Liver (tissue), 9 donors: Measurements from ENCODE around the gene ADORA2B. TPM values are rescaled to one million over a fixed set of nuclear protein-coding genes. Genes with fewer than 3 reads are reported as not detected.

Source experiments
- DNase-seq: peaks from one replicate; pipeline ENCODE4 v3.0.0-alpha.2; 2017; ENCODE audit warnings: low spot score
- H3K27ac ChIP-seq, 2 donors: one replicate each; pipeline ENCODE4 v1.7.0; 2013; ENCODE audit warnings: inconsistent platforms in 2 of 2, low read length in 2 of 2, control low read depth in 1 of 2, low read depth in 1 of 2, mild to moderate bottlenecking in 1 of 2
- H3K27me3 ChIP-seq, 4 donors: one replicate each; pipeline versions ENCODE4 v1.6.1 to v1.7.0; 2013; ENCODE audit warnings: low read length in 3 of 4, inconsistent platforms in 1 of 4, mild to moderate bottlenecking in 1 of 4, moderate library complexity in 1 of 4; ENCODE audit not compliant: control insufficient read depth in 4 of 4, insufficient read depth in 4 of 4
- H3K36me3 ChIP-seq, 4 donors: one replicate each; pipeline versions ENCODE4 v1.6.1 to v1.7.0; 2013; ENCODE audit warnings: low read length in 3 of 4, mild to moderate bottlenecking in 3 of 4, low read depth in 1 of 4, moderate library complexity in 1 of 4; ENCODE audit not compliant: control insufficient read depth in 4 of 4, insufficient read depth in 3 of 4
- H3K4me1 ChIP-seq, 4 donors: one replicate each; pipeline versions ENCODE4 v1.6.1 to v1.7.0; 2013; ENCODE audit warnings: low read length in 3 of 4, mild to moderate bottlenecking in 3 of 4, moderate library complexity in 1 of 4; ENCODE audit not compliant: control insufficient read depth in 4 of 4, insufficient read depth in 4 of 4
- H3K4me3 ChIP-seq, 3 donors: one replicate each; pipeline versions ENCODE4 v1.6.1 to v1.7.0; 2013; ENCODE audit warnings: low read length in 3 of 3, control low read depth in 1 of 3, low read depth in 1 of 3, mild to moderate bottlenecking in 1 of 3
- H3K9ac ChIP-seq, 2 donors: one replicate each; pipeline ENCODE4 v1.7.0; 2013; ENCODE audit warnings: low read length in 2 of 2, mild to moderate bottlenecking in 2 of 2, moderate library complexity in 2 of 2, control low read depth in 1 of 2, low read depth in 1 of 2
- H3K9me3 ChIP-seq, 4 donors: one replicate each; pipeline versions ENCODE4 v1.6.1 to v1.7.0; 2013; ENCODE audit warnings: low read length in 3 of 4; ENCODE audit not compliant: control insufficient read depth in 4 of 4
- ATF3 ChIP-seq: IDR thresholded peaks from 2 replicates; pipeline ENCODE4 v1.6.1; 2016; ENCODE audit warnings: antibody characterized with exemption
- CTCF ChIP-seq: fragments of 150-350 bp; IDR thresholded peaks from 2 replicates; pipeline ENCODE4 v1.5.1; 2017; ENCODE audit warnings: improper control_type of control experiment, low read depth, low read length; ENCODE audit not compliant: missing input control
- EGR1 ChIP-seq, 2 donors: IDR thresholded peaks; 2 replicates each; pipeline ENCODE4 v1.6.1; 2016 to 2018; ENCODE audit warnings: antibody characterized with exemption in 2 of 2, low read depth in 2 of 2
- FOXA1 ChIP-seq: IDR thresholded peaks from 2 replicates; pipeline ENCODE4 v1.6.1; 2016; ENCODE audit warnings: antibody characterized with exemption
- FOXA2 ChIP-seq: IDR thresholded peaks from 2 replicates; pipeline ENCODE4 v1.6.1; 2016; ENCODE audit warnings: antibody characterized with exemption
- HNF4A ChIP-seq, 2 donors: conservative IDR thresholded peaks; 2 replicates each; pipeline ENCODE4 v1.6.1; 2016; ENCODE audit warnings: antibody characterized with exemption in 2 of 2, mild to moderate bottlenecking in 2 of 2
- JUND ChIP-seq, 2 donors: IDR thresholded peaks; 2 replicates each; pipeline ENCODE4 v1.6.1; 2016; ENCODE audit warnings: antibody characterized with exemption in 2 of 2
- MAX ChIP-seq: IDR thresholded peaks from 2 replicates; pipeline ENCODE4 v1.6.1; 2016; ENCODE audit warnings: antibody characterized with exemption
- NR2F2 ChIP-seq: IDR thresholded peaks from 2 replicates; pipeline ENCODE4 v1.6.1; 2016; ENCODE audit warnings: antibody characterized with exemption
- RAD21 ChIP-seq, 2 donors: IDR thresholded peaks; 2 replicates each; pipeline ENCODE4 v1.6.1; 2016; ENCODE audit warnings: antibody characterized with exemption in 2 of 2, mild to moderate bottlenecking in 2 of 2
- RXRA ChIP-seq, 2 donors: IDR thresholded peaks; 2 replicates each; pipeline ENCODE4 v1.6.1; 2017 to 2018; ENCODE audit warnings: antibody characterized with exemption in 2 of 2, mild to moderate bottlenecking in 1 of 2
- SP1 ChIP-seq: IDR thresholded peaks from 2 replicates; pipeline ENCODE4 v1.6.1; 2018; ENCODE audit warnings: antibody characterized with exemption, mild to moderate bottlenecking
- ZBTB33 ChIP-seq: IDR thresholded peaks from 2 replicates; pipeline ENCODE4 v1.6.1; 2016; ENCODE audit warnings: antibody characterized with exemption
- WGBS: extraction: QIAGEN DNeasy Blood & Tissue Kit; methylation state at CpG from one replicate; pipeline ENCODE4 v1.1.7; 2013; 5-methylcytosine and 5-hydroxymethylcytosine counted together
- polyA plus RNA-seq, 2 donors: library from polyadenylated mRNA; stranded (reverse) in 1 of 2; unstranded in 1 of 2; fragments of 200-250 nt in 1 of 2; fragments of >200 nt in 1 of 2; fragmentation: Nextera tagmentation in 1 of 2; extraction: Ambion mirVana in 1 of 2; gene quantifications; one replicate each; pipeline versions ENCODE4 v1.2.1 to v1.2.3, GENCODE V29; 2013 to 2015
- total RNA-seq, 2 donors: library from RNA; depleted of rRNA; stranded (reverse); fragments of >200 nt; gene quantifications; one replicate each; pipeline ENCODE4 v1.2.3, GENCODE V29; 2014
- donor health status: healthy.
- donor health status: healthy.
- donor health status: healthy.
- donor health status: healthy.
- donor health status: healthy.

Gene ADORA2B
- total and polyA plus RNA-seq, 4 donors = 0.24 to 3.3 (median 0.28) TPM

GRCh38 chr17:16002708-16003260, 57.9 kb downstream of the ADORA2B start:
- Histone ChIP-seq H3K4me1 (peaks cover 3 to 16% (median 8%) of the 10 kb centered on the region in 4 donors), H3K9me3 (no peaks in the 10 kb centered on the region), H3K9ac (no peak overlapping the region), H3K27me3 (no peaks in the 10 kb centered on the region), H3K4me3 (no peak overlapping the region), H3K27ac (no peak overlapping the region), H3K36me3 (peaks cover 7 to 60% (median 49%) of the 10 kb centered on the region in 4 donors)
- WGBS = 95% methylated on average over 2 of the region's 2 CpGs
- TF ChIP-seq CTCF = no peak
- no peak for TF ChIP-seq FOXA2
- TF ChIP-seq HNF4A (conservative IDR thresholded peaks at IDR 0.05) = no peak
- no peak for TF ChIP-seq RAD21 (IDR thresholded peaks at IDR 0.05)
- TF ChIP-seq NR2F2 = no peak
- no peak for TF ChIP-seq JUND (IDR thresholded peaks at IDR 0.05)
- TF ChIP-seq RXRA (IDR thresholded peaks at IDR 0.05) = no peak
- no peak for TF ChIP-seq SP1
- DNase-seq = no peak

GRCh38 chr17:16003841-16004240, 58.9 kb downstream of the ADORA2B start:
- Histone ChIP-seq H3K9ac (no peak overlapping the region), H3K4me3 (no peak overlapping the region), H3K4me1 (peaks cover 3 to 12% (median 7%) of the 10 kb centered on the region in 4 donors), H3K27ac (no peak overlapping the region), H3K27me3 (no peaks in the 10 kb centered on the region), H3K9me3 (no peaks in the 10 kb centered on the region), H3K36me3 (peaks cover 7 to 70% (median 59%) of the 10 kb centered on the region in 4 donors)
- no peak for DNase-seq
- 86% methylated on average over 1 of the region's 1 CpG for WGBS
- TF ChIP-seq EGR1 (IDR thresholded peaks at IDR 0.05; ENCODE audit: low read depth in 2 of 2) = no peak
- no peak for TF ChIP-seq RAD21 (IDR thresholded peaks at IDR 0.05)
- no peak for TF ChIP-seq NR2F2
- no peak for TF ChIP-seq ATF3
- no peak for TF ChIP-seq ZBTB33

- WGBS = 100% methylated on average over 1 of the region's 1 CpG
- no peak for DNase-seq
- Histone ChIP-seq H3K27ac (no peak overlapping the region), H3K27me3 (no peaks in the 10 kb centered on the region), H3K36me3 (peaks cover 7 to 73% (median 62%) of the 10 kb centered on the region in 4 donors), H3K9ac (no peak overlapping the region), H3K9me3 (no peaks in the 10 kb centered on the region), H3K4me3 (no peak overlapping the region), H3K4me1 (peaks cover 3 to 7% (median 6%) of the 10 kb centered on the region in 4 donors)
- TF ChIP-seq FOXA1 (no peak), ZBTB33 (no peak), MAX (no peak)
These were observed 60.7 kb downstream of the ADORA2B start for GRCh38 chr17:16005636-16006035.
